NCI-H1105 (cell line): ENCODE data around the gene KLHDC7B.

Experiments
- DNase-seq: peaks from one replicate; lab custom pipeline; 2025; lab: John Stamatoyannopoulos, UW

The KLHDC7B gene

GRCh38 chr22:50548040-50548920 is 2.6 kb downstream of the KLHDC7B start:
- no peak for DNase-seq

- DNase-seq = no peak
Observed at GRCh38 chr22:50548921-50549790, 3.5 kb downstream of the KLHDC7B start.

GRCh38 chr22:50550395-50550794 is 4.7 kb downstream of the KLHDC7B start:
- no peak for DNase-seq

DNA sequence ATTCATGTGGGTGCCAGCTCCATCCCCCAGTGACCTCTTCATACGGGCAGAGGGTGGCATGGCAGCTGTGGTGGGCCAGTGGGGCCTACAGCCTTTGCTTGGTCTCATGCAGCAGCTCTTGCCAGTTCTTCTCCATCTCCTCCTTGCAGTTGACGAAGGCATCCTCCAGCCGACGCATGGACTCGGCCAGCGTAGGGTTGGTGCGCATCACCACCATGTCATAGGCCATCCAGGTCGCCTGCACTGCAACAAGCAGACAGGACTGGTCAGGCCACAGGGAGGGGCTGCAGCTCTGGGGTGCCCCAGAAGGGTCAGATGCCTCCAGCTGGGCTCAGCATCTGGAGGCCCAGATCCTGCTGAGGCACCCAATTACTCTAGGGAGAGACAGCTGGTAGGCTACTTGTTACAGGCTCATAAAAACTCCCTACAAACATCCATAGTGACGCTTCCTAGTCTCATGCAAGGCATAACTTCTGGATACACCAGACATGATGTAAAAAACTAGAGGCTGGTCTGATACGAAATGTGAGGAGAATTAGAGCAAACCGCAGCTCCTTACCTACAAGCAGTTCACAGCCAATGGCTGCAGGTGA is 5.6 kb downstream of the KLHDC7B start:
- DNase-seq = no peak

GRCh38 chr22:50553310-50553709 is 7.6 kb downstream of the KLHDC7B start:
- DNase-seq = no peak

- no peak for DNase-seq
Observed at GRCh38 chr22:50556703-50557102, 11.0 kb downstream of the KLHDC7B start.

DNA sequence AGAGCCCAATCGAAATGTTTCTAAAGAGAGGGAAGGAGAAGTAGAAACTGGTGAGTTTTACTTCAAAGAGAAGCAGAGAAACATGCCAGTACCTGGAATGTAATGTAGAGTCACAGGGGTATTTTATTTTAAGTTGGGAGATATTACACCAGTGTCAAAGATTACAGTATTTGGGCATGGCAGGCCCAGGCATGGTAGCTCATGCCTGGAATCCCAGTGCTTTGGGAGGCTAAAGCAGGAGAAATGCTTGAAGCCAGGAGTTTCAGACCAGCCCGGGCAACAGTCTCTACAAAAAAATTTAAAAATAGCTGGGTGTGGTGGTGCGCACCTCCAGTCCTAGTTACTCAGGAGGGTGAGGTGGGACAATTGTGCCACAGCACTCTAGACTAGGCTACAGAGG is 14.3 kb downstream of the KLHDC7B start:
- no peak for DNase-seq

- no peak for DNase-seq
Observed at GRCh38 chr22:50561401-50562358, 16.0 kb downstream of the KLHDC7B start.

DNA sequence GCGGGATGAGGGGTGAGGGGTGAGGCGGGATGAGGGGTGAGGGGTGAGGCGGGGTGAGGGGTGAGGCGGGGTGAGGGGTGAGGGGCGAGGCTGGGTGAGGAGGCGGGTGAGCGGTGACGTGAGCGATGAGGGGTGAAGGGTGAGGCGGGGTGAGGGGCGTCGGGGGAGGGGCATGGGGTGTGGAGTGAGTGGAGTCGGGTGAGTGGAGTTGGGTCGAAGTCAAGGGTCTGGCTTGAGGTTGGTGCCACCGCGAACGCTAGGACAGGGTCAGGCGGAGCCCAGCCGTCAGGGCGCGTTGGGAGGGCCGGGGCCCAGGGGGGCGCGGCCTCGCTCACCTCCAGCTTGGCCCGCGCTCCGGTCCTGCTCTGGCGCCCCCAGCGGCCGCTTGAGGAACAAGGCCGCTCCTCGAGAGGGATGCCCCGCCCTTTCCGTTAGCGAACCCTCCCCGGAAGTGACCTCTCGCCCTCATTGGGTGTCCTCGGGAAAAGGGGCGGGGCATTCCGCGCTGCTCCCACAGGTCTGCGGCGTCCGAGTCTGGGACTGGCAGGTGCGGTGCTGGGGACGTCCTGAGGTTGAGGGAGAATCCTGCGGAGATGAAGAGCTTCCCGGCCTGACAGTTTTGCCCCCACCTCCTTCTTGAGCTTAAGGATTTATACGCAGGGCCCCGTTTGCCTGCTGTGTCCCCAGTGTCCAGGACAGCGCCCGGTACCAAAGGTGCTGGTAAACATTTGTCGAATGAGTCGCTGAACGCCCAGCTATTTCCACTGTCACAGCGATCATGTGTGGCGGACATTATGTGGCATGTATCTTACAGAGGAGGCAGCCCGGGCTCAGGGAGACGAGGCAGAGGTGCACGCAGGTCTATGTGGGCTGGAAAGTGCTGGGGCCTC is 17.1 kb downstream of the KLHDC7B start, which contains the start of gene SYCE3:
Gene SYCE3 (minus strand): TSS at position 397 of the 890 bp plus-strand sequence. CDS start 6,514 bp downstream, outside the sequence.
- DNase-seq = peak; percentile 94

DNA sequence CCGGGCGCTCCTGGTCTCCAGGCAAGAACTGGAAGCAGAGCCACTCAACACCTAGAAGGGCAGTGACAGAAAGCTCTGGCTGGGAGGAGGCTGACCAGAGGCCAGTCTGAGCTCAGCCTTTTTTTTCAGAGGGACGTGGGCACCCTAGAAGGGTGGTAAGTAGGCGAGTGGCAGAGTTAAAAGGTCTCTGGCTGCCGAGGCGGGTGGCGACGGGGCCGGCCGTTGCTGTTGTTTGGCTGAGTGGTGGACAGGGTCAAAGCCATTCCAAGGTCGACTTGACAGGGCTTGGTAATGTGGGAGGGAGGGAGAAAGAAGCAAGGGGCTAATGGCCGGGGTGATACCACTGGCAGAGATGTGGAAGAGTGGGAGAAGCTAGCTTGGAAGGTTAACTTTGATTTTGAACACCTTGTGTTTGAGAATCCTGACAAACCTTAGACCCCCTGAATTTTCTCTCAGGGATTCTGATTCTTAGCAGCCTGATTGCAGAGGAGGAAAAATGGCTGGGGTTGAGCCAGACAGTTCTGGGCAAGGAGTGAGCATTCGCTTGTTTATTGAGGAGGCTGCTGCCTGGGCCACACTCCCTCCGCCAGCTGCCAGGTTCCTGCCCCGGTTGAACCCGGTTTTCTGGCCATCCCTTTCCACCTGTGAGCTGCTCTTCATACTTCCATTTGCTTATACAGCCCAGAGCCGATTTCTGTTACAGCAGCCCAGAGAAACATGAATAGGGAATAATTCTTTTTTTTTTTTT is 17.9 kb downstream of the KLHDC7B start:
- no peak for DNase-seq

GRCh38 chr22:50564289-50564688 is 18.6 kb downstream of the KLHDC7B start:
- DNase-seq = no peak

GRCh38 chr22:50567721-50568252 is 22.1 kb downstream of the KLHDC7B start:
- no peak for DNase-seq

GRCh38 chr22:50568626-50569025 is 22.9 kb downstream of the KLHDC7B start:
- DNase-seq = no peak

- no peak for DNase-seq
Observed at GRCh38 chr22:50569041-50569459, 23.4 kb downstream of the KLHDC7B start.

DNA sequence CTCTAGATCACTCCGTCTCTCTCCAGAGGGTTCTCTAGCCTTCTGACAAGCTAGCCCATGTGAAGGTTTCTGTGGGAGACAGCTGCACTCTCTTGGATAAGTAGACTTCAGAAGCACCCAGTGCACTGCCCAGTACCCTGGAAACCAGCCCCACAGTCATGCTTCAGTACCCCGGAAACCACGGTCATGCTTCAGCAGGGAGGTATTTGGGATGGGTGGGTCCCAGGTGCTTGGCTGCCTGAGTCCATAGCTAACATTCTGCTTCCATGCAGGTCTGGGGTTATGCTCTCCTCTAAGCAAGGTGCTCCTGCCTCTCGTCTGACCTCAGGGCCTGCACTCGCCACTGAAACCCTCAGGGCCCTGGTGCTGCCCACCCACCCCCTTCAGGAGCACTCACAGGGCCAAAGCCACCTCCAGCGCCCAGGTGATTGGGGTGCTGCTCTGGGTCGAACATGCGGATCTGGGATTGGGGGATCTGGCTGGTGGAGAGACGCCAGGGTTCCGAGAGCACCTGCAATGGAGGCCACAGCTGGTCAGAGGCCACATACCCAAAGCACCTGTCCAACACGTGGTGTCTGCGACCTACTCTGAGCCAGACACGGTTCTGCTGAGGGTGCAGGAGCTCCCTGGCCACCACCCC is 24.3 kb downstream of the KLHDC7B start:
- DNase-seq = no peak

GRCh38 chr22:50570861-50571260 is 25.2 kb downstream of the KLHDC7B start:
- DNase-seq = no peak

DNA sequence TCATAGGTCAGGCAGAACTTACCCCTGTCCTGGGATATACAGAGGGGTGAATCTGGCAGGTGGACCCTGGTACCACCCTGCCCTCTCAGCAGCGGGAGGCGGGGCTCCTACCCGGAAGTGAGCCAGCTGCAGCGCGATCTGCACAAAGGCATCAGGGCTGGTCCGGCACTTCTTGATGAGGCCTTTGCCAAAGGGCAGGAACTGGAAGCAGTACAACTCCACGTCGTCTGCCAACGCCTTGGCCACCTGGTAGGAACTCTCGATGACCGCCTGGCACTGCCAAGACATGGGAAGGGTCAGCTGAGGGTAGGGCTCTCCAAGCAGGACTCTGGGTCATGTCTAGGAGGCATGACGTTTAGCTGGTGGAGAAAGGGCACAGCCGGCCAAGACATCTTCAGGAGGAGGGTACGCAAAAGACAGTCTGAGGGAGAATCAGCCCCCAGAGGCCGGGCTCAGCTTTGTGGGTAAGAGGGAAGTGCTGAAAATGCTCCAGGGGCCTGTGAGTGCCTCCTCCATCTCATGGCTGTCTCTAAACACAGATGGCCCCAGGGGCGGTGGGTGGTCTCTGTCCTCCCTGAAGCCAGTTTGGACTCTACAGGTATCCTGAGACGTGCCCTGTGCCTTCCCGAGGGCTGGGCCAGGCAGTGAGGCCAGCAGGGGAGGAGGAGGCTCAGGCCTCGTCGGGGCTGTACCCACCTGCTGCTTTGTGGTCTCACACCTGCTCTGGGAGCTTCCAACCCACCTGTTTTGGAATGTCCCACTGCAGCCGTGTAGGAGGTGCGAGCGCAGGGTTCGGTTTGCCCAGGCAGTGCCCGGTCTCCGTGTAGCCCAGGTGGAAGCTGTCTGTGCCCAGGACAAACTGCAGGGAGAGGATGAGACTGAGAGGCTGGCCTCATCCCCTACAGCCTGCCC is 25.8 kb downstream of the KLHDC7B start:
- no peak for DNase-seq

- DNase-seq = no peak
Observed at GRCh38 chr22:50572965-50573364, 27.3 kb downstream of the KLHDC7B start.
